Gastroesophageal sphincter (tissue), 3 donors: ENCODE data around the gene EGFR.

Experiments
- EP300 ChIP-seq: sonication (generic); formaldehyde crosslinking; IDR thresholded peaks from one replicate; pipeline ENCODE4 v1.6.1; 2017; ENCODE audit warnings: antibody characterized with exemption, mild to moderate bottlenecking
- TF ChIP-seq, protein P1 (sequence below), 4 experiments: fragments of 200-600 bp in 2 of 4; fragments of 450-650 bp in 2 of 4; sonication (generic) in 1 of 4; IDR thresholded peaks; one replicate each; pipeline ENCODE4 v1.5.1; 2017 to 2019; ENCODE audit warnings: antibody characterized with exemption in 4 of 4, mild to moderate bottlenecking in 2 of 4, moderate library complexity in 2 of 4

- TF ChIP-seq, protein P1, sequence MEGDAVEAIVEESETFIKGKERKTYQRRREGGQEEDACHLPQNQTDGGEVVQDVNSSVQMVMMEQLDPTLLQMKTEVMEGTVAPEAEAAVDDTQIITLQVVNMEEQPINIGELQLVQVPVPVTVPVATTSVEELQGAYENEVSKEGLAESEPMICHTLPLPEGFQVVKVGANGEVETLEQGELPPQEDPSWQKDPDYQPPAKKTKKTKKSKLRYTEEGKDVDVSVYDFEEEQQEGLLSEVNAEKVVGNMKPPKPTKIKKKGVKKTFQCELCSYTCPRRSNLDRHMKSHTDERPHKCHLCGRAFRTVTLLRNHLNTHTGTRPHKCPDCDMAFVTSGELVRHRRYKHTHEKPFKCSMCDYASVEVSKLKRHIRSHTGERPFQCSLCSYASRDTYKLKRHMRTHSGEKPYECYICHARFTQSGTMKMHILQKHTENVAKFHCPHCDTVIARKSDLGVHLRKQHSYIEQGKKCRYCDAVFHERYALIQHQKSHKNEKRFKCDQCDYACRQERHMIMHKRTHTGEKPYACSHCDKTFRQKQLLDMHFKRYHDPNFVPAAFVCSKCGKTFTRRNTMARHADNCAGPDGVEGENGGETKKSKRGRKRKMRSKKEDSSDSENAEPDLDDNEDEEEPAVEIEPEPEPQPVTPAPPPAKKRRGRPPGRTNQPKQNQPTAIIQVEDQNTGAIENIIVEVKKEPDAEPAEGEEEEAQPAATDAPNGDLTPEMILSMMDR (IDR thresholded peaks at IDR 0.05): no peak
- no peak for TF ChIP-seq EP300
These were observed 31.5 kb downstream of the EGFR start for GRCh38 chr7:55050281-55050680.
